ENCODE data around the gene TRPM6.

DNA sequence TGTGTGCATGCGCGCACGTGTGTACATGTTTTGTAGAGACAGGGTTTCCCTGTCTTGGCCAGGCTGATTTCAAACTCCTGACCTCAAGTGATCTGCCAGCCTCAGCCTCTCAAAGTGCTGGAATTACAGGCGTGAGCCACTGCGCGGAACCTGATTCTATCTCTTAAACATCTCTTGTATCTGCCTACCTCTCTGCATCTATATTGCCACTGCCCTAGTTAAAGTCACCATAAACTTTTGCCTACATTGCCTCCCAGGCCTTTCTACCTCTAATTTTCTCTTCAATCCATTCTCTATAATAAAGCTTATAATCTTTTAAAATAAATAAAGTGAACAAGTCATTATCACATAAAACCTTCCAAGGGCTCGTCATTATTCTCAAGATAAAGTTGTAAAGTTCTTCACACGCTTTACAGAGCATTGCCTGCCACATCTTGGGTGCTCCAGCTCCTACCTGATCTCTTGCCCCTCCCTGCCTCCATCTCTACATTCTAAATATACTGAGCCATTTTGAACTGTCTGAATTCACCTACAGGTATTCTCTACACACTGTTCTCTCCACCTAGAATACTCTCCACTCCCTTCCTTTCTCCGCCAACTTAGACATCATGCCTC lies 15.0 kb downstream of the TRPM6 start:
- TF ChIP-seq, protein P1, sequence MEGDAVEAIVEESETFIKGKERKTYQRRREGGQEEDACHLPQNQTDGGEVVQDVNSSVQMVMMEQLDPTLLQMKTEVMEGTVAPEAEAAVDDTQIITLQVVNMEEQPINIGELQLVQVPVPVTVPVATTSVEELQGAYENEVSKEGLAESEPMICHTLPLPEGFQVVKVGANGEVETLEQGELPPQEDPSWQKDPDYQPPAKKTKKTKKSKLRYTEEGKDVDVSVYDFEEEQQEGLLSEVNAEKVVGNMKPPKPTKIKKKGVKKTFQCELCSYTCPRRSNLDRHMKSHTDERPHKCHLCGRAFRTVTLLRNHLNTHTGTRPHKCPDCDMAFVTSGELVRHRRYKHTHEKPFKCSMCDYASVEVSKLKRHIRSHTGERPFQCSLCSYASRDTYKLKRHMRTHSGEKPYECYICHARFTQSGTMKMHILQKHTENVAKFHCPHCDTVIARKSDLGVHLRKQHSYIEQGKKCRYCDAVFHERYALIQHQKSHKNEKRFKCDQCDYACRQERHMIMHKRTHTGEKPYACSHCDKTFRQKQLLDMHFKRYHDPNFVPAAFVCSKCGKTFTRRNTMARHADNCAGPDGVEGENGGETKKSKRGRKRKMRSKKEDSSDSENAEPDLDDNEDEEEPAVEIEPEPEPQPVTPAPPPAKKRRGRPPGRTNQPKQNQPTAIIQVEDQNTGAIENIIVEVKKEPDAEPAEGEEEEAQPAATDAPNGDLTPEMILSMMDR (IDR thresholded peaks at IDR 0.05; ENCODE audit: extremely low read depth in 1 of 2, insufficient read depth in 1 of 2, low read depth in 1 of 2, low read length in 2 of 2), result no peak
- TF ChIP-seq EZH2 (IDR thresholded peaks at IDR 0.05; ENCODE audit: borderline replicate concordance, low read depth, low read length, severe bottlenecking) (no peak), GATA2 (IDR thresholded peaks at IDR 0.05; ENCODE audit: insufficient read depth, insufficient read length, low read depth, low read length) (no peak), POLR2A (IDR thresholded peaks at IDR 0.05; ENCODE audit: low read depth, low read length) (no peak), POLR2AphosphoS5 (IDR thresholded peaks at IDR 0.05; ENCODE audit: insufficient read depth, low read depth, low read length) (no peak)

Measured in endothelial cell of umbilical vein (primary cell).